MCF 10A (cell line): ENCODE results near the gene PIGX. TPM values are rescaled to one million over a fixed set of nuclear protein-coding genes. Genes with fewer than 3 reads are reported as not detected.

Experiments
- BruUV-seq: library from RNA; stranded (reverse); fragments of 400-500 nt; replicated peaks from 2 replicates; lab custom pipeline; 2021; lab: Mats Ljungman, UMichigan
- CTCF ChIA-PET: fragments of 300-600 bp; sonication (Branson Sonifier 250); formaldehyde crosslinking; extraction: SDS; loops from one replicate; lab custom pipeline; 2021; ENCODE audit warnings: antibody characterized with exemption, inconsistent platforms; lab: Yijun Ruan, JAX
- POLR2A ChIA-PET: fragments of 300-600, 350-650 bp; sonication (Branson Sonifier 250); formaldehyde crosslinking; extraction: SDS; loops from one replicate; lab custom pipeline; 2020; ENCODE audit warnings: antibody characterized with exemption, inconsistent platforms; lab: Yijun Ruan, JAX
- DNase-seq: peaks from one replicate; pipeline ENCODE4 v3.0.0-alpha.2; 2018; ENCODE audit not compliant: unreplicated experiment
- H3K27ac Mint-ChIP-seq: one replicate; pipeline ENCODE4 v1.8.0; 2022; ENCODE audit warnings: mild to moderate bottlenecking, low read depth, mixed read lengths; ENCODE audit not compliant: unreplicated experiment
- H3K27me3 Mint-ChIP-seq: one replicate; pipeline ENCODE4 v1.8.0; 2022; ENCODE audit warnings: mixed read lengths; ENCODE audit not compliant: insufficient read depth, unreplicated experiment
- H3K36me3 Mint-ChIP-seq: one replicate; pipeline ENCODE4 v1.8.0; 2022; ENCODE audit warnings: mild to moderate bottlenecking, moderate library complexity, mixed read lengths; ENCODE audit not compliant: insufficient read depth, unreplicated experiment
- H3K4me1 Mint-ChIP-seq: one replicate; pipeline ENCODE4 v1.8.0; 2022; ENCODE audit warnings: mixed read lengths; ENCODE audit not compliant: insufficient read depth, unreplicated experiment
- H3K4me3 Mint-ChIP-seq: one replicate; pipeline ENCODE4 v1.8.0; 2022; ENCODE audit warnings: mild to moderate bottlenecking, moderate library complexity, mixed read lengths; ENCODE audit not compliant: unreplicated experiment
- H3K9me3 Mint-ChIP-seq: one replicate; pipeline ENCODE4 v1.8.0; 2022; ENCODE audit warnings: mixed read lengths; ENCODE audit not compliant: unreplicated experiment
- intact Hi-C: fragments of 100-400 bp; cut with micrococcal nuclease; formaldehyde crosslinking; loops from 2 replicates; pipeline ENCODE4 v1.14.1; 2022
- total RNA-seq: library from RNA; stranded (reverse); gene quantifications from 2 replicates; pipeline ENCODE4 v1.2.3, GENCODE V29; 2022
- TF ChIP-seq, protein P1 (sequence below): fragments of 200-600 bp; IDR thresholded peaks from one replicate; pipeline ENCODE4 v1.8.0; 2022; ENCODE audit warnings: antibody characterized with exemption, mild to moderate bottlenecking; ENCODE audit not compliant: unreplicated experiment

PIGX gene
- total RNA-seq, 1 experiment from 2014 or later: 23.2 TPM

DNA sequence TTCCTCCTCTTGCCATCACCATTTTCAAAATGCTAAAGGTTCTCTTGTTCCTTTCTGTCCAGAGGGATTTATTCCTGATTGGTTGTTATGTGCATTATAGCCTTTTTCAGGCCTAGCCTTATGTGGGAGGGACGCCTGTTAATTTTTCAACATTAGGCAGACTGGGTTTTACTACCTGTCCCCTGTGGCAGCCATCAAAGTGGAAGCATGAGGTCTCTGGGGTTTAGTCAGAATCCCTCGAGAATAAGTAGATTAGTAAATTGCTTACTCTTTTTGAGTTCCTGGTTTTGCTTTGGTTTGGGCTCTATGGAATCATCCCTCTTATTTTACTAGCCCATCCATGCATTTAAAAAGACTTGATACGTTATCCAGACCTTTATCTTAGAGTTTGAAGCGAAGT lies 59.9 kb downstream of the PIGX start:
- TF ChIP-seq, protein P1, sequence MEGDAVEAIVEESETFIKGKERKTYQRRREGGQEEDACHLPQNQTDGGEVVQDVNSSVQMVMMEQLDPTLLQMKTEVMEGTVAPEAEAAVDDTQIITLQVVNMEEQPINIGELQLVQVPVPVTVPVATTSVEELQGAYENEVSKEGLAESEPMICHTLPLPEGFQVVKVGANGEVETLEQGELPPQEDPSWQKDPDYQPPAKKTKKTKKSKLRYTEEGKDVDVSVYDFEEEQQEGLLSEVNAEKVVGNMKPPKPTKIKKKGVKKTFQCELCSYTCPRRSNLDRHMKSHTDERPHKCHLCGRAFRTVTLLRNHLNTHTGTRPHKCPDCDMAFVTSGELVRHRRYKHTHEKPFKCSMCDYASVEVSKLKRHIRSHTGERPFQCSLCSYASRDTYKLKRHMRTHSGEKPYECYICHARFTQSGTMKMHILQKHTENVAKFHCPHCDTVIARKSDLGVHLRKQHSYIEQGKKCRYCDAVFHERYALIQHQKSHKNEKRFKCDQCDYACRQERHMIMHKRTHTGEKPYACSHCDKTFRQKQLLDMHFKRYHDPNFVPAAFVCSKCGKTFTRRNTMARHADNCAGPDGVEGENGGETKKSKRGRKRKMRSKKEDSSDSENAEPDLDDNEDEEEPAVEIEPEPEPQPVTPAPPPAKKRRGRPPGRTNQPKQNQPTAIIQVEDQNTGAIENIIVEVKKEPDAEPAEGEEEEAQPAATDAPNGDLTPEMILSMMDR: no peak
- intact Hi-C loops: no loop called here
- no peak overlapping the region for H3K4me3 Mint-ChIP-seq
- H3K36me3 Mint-ChIP-seq: peaks cover 16% of the 10 kb centered on the region
- H3K27ac Mint-ChIP-seq: peak overlapping the region; percentile 58
- no peaks in the 10 kb centered on the region for H3K9me3 Mint-ChIP-seq
- POLR2A ChIA-PET: interaction anchor here (0.8 to 1.3 kb wide), 3 partner anchors 32 to 100 kb away, joined by 3 to 5 read pairs (median 4); partner anchors contain the start of gene PAK2
- H3K27me3 Mint-ChIP-seq: no peaks in the 10 kb centered on the region
- DNase-seq: no peak
- peaks cover 8% of the 10 kb centered on the region for H3K4me1 Mint-ChIP-seq
- CTCF ChIA-PET: no interaction called here
- no TSS peak for BruUV-seq

DNA sequence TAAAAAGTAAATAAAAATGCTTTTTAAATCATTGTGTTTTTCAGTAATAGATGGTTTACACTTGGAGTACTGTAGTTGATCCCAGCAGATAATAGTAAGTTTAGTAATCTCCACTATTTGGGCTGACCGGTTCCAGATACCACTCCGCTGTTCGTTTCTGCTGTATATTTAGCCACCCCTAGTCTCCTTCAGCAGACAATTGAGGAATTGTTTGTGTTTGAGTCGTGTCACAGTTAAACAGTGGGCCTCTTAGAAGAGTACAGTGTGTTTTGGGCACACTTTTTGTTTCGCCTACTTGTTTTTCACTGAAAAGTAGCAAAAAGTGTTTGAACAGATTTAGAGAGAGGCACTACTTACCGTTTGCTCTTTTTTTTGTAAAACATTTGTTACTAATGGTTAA lies 60.7 kb downstream of the PIGX start:
- ChIA-PET CTCF (no interaction called here), POLR2A (no interaction called here)
- no peaks in the 10 kb centered on the region for H3K9me3 Mint-ChIP-seq
- no TSS peak for BruUV-seq
- no peaks in the 10 kb centered on the region for H3K27me3 Mint-ChIP-seq
- H3K27ac Mint-ChIP-seq: peak overlapping the region; percentile 58
- TF ChIP-seq, protein P1: no peak
- intact Hi-C loops: no loop called here
- peaks cover 9% of the 10 kb centered on the region for H3K4me1 Mint-ChIP-seq
- H3K4me3 Mint-ChIP-seq: no peak overlapping the region
- peaks cover 17% of the 10 kb centered on the region for H3K36me3 Mint-ChIP-seq
- no peak for DNase-seq

DNA sequence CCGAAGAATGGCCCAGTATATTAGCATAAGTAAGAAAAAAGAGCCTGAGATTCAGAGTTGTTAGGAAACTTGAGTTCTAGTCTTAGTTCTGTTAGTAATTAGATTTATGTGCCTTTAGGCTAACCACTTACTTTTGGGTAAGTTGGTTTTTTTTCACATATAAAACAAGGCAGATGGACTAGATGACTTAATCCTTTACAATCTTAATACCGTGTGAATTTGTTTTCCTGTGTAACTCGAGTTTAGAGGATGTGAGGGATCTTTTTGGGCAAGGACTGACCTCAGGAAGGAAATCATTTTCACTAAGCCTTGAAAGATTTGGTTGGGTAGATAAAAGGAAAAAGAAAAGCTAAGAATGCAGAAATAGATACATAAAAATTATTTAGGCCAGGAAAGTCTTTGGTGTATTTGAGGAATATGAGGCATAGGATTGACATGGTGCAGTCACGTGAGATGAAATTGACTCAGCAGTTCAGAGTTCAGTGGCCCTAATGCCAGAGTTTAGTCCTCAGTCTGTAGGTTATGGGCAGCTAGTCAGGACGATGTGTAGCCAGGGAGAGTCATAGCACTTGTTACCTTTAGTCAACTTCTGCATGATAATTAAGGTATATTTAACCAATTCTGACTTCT lies 62.1 kb downstream of the PIGX start:
- peak; percentile 21 for DNase-seq
- Mint-ChIP-seq H3K27me3 (no peaks in the 10 kb centered on the region), H3K4me3 (no peak overlapping the region), H3K36me3 (peaks cover 25% of the 10 kb centered on the region), H3K9me3 (no peaks in the 10 kb centered on the region), H3K4me1 (peaks cover 23% of the 10 kb centered on the region), H3K27ac (peak overlapping the region; percentile 59)
- TF ChIP-seq, protein P1: no peak
- no TSS peak for BruUV-seq
- intact Hi-C loops: no loop called here
- ChIA-PET POLR2A (interaction anchor here (0.7 to 1.7 kb wide), 5 partner anchors 16 to 168 kb away, joined by 3 to 5 read pairs (median 3); partner anchors contain the start of genes NCBP2 and SENP5), CTCF (interaction anchor here (0.6 to 0.7 kb wide), 2 partner anchors 8 to 23 kb away, joined by 3 read pairs; no protein-coding TSS in a partner anchor)

DNA sequence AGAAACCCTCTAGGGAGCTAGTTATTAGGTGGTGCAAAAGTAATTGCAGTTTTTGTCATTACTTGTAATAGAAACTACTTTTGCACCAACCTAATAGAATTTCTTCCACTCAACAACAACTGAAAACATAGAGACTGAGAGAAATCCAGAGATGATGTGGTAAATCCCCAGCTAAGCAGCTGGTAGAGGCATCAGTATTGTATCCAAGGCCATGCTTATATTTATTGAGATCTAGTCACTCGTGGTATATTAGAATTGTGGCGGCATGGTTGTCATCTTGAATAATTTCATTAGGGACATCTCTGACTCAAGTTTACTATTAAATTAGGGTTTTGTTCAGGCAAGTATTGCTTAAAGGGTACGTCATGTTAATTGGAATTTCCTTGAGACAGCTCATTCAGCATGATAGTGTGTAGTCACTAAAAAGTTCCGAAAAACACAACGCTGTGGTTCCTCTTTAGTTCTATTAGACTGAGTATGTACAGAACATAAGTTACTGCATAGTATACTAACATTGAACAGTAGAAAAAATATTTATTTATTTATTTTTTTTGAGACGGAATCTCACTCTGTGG lies 62.8 kb downstream of the PIGX start:
- Mint-ChIP-seq H3K9me3 (no peaks in the 10 kb centered on the region), H3K4me1 (peaks cover 29% of the 10 kb centered on the region), H3K36me3 (peaks cover 21% of the 10 kb centered on the region), H3K27me3 (no peaks in the 10 kb centered on the region), H3K4me3 (no peak overlapping the region), H3K27ac (peak overlapping the region; percentile 59)
- ChIA-PET POLR2A (interaction anchor here (0.7 to 1.7 kb wide), 5 partner anchors 12 to 167 kb away, joined by 3 to 5 read pairs (median 3); partner anchors contain the start of gene NCBP2), CTCF (interaction anchor here (0.7 kb wide), 1 partner anchor 7 kb away, joined by 3 read pairs; no protein-coding TSS in a partner anchor)
- TF ChIP-seq, protein P1: no peak
- BruUV-seq: no TSS peak
- DNase-seq: no peak
- intact Hi-C loops: no loop called here
